Activated CD4-positive, alpha-beta T cell treated with anti-CD3 and anti-CD28 coated beads, Interleukin-2, amount 50 U/mL, for 16 hours (primary cell): Measurements from ENCODE around the gene TLL1.

Experiments
- DNase-seq: peaks from one replicate; pipeline ENCODE4 v3.0.0-alpha.2; 2020

TLL1 gene

DNA sequence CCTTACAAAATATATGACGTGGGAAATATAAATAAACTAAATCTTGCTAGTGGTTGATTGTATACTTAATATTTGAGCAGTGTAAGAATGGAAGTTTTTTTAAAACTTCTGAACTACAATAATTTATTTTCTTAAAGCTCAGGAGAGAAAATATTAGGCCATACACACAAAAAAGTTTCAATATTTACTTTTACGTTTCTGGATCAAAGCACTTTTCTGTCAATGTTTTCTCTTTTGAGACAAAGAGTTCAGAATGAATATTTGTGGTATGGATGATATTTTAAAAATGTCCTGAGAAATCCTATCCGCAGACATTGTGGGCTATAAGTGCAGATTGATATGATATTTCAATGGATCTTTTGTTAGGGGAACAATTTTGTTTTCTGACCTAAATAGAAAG is 109.9 kb downstream of the TLL1 start:
- DNase-seq, result no peak

DNA sequence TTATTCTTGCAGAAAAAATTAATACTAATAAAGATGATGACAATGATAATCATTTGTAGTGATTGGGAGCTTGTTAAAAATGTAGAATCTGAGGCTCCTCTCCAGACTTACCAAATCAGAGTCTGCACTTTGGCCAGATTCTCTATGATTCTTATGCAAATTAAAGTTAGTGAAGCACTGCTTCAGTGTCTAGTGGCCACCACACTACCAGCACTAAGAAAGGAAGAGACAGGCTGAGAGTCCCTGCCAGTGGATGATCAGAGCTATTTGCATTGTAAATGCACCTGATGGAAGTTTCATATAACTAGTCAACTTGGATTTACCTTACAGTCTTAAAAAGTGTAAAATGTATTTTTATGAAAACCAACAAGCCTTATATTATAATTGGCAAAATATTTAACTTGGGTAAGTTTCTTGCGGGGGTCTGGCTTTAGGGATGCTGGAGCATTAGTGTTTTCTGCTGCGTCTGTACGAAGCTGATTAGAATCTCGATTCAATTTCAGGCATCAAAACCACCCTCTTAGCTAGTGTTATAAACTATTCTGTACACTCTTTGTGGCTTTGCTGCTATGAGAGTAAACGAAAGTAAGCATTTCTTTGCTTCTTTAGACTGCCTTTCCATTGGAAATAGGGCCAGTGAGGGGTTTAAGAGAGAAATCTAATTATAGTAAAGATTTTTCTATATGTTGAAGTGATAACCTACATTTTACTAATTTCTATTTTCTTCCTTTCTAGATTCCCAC is 114.1 kb downstream of the TLL1 start:
- no peak for DNase-seq

DNA sequence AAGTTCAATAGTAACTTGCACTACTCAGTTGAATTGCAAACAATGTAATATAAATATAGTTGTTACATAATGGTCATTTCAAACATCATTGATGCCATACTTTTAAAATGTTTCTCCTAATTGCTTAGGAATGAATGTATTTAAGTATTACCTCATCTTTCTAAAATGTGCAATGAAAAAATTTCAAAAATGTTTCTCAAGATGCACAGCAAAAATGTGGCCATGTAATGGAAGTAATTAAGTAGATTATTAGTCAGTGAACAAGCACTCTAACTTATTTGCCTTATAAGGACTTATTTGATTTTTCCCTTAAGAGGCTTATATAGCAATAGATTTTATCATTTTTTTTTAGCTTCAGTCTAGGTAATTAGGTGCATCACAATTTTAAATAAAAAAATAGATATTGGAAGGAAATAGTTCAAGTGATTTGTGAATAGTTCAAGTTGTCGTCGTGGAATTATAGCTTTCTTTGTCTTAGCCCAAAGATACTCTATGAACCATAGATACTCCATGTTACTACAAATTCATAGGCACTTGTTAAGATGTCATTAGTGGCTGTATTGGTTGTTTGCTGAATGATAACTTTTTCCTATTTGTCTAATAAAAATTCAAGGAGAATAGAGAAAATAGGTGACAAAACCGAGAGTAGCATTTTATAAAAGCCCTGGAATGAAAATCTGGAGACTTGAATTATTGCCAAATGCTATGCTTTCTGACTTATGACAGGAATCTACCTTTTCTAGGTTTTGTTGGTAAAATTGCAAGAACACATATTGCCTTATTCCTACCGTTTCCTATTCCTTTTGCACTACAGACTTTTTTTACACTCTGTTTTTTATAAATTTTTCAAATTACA is 118.5 kb downstream of the TLL1 start:
- no peak for DNase-seq

DNA sequence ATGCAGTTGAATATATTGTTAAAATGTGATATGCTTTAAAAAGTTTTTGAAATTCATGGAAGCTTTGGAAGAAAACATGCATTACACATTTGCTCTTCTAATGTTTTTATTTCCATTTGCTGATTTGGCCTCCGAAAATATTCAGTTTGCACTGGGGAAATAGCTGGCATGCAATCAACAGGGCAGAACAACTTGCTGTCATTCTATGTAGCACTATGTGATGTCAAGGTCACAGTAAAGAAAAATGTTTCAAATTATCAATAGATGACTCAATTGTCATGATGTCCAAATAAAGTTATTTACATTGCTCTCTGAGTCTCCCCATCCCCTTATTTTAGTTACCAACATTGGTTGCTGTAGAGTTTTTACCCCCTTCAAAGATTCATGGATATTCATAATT is 119.2 kb downstream of the TLL1 start:
- no peak for DNase-seq

DNA sequence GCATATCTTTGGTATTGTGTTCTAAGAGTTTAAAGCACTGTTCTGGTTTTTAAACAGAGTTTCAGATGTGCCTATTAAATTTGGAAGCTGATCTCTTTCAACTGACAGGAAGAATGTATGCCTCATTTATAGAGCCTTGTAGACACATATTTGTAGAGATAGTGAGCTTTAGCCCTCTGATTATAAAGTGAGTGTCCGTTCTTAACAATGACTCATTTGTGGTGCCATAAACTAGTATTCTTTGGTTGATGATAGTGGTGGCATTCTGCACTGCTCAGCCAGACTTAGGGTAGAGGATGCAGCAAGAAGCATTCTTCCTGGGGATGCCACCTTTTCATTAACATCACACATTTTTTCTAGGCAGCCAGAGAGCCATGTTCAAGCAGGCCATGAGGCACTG is 121.7 kb downstream of the TLL1 start:
- DNase-seq, result no peak

DNA sequence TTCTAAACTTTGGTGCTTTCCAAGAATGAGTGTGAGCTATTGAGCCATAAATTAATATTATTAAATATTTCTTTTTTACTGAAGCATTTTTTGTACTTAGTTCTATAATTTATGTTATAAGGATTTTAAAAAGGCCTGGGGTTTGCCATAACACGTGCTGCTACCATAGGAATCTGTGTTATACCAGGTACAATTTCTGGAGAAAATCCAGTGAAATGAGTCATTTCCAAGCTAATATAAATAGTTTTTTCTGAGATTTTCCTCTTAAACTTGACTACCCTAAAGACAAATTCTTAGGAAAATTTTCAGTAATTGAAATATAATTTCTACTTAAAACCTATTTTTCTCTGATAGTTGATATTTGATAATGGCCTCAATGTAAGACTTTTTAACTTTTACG is 130.8 kb downstream of the TLL1 start:
- DNase-seq, result no peak

DNA sequence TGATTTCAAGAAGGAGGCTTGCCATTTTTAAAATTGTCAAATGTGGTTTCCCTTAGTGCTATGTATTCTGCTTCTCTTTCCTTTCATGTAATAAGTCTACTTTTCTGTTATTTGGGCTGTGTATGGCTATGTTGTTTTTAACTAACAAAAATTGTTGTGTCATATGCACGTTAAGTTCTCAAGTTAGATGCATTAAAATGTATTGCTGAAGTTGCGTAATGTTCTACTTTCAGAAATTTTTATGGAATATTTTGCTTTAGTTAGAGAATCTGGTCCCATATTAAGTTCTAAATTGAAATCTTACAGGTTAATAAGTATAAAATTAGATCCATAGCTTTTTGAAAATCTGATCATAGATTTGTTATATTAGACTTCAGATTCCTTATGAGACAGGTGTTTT is 133.2 kb downstream of the TLL1 start:
- DNase-seq, result no peak

DNA sequence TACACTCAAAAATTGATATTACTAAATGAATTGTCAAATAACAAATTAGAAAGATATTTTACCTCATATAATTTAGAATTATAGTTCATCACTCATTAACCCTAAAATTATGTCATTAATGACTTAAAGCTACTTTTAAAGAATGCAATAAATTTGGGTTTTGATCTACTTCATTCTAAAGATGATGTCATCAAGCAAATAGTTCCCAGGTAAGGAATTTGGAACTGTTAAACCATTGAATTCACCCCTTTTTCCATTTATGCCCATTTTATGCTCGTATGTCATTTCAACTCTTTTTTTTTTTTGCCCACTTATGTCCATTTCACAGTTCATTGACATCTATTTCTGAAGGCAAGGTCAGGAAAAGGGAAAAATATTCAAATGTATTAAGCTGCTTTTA is 135.5 kb downstream of the TLL1 start:
- DNase-seq, result no peak

DNA sequence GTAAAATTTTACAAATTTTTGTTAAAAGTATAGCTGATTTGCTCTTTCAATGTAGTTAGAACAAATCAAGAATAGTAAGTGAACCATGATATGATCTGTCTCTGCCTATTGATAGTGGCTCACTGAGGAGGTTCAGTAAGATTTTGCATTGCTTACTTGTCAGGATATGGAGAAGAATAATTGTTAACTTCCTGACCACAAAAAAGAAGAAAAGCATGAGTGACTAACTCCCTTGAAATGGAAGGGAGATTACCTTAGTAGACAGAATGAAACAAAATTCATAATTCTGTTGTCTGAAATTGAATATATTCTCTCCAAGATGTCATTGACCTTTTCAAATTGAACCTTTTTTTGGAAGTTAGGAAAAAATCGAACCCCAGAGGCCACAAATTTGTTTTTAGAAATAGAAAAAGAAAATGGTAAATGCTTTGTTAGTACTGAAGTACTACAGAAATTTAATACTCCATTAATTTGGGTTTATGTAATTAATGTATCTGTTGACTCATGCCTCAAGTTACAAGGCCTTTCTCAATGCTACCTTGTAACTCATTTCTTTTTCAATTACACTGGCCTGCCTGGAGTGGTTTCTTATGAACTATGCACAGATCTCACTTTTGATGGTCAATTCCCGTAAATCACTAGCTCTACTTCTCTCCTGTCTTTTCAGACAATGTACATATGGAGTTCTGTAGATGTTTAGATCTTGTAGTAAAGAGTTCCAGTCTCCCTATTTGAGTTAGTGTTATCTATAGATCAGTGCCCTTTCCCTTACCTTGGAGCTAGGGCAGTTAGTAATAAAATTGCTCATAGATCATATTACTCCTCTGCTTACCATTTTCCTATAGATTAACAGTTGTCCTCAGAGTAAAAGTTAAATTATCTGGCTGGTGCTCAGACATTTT is 139.3 kb downstream of the TLL1 start:
- DNase-seq, result no peak

DNA sequence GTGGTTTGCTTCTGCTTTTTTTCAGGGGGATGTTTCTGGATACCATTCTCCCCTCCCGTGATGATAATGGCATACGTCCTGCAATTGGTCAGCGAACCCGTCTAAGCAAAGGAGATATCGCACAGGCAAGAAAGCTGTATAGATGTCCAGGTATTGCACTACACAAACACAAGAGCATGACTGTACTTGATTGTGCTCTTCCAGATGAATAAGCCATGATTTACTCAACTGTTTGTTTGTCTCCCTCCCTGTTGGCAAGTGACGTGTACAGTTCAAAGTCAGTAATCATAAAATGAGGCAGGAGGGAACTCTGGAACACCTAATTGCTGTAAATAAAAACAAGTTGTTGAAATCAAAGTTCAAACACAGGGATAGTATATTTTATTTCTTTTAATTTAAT is 141.4 kb downstream of the TLL1 start:
- no peak for DNase-seq

DNA sequence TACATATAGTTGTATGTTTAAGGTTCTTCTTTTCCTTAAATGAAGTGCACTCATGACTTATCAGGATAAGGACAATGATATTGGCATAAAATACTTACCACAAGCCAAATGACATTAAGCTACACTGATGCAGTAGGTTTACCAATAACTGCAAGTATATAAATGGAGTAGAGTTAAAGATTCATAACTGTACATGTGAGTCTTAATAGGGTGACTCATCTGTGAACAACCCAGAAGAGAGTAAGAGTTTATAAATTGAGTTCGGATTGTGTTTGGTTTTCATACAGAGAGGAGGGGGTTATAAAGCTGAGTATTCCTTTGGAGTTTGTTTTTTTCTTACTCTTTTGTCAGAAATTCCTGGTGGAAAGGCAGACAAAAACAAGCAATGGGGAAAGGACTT is 144.8 kb downstream of the TLL1 start:
- no peak for DNase-seq

DNA sequence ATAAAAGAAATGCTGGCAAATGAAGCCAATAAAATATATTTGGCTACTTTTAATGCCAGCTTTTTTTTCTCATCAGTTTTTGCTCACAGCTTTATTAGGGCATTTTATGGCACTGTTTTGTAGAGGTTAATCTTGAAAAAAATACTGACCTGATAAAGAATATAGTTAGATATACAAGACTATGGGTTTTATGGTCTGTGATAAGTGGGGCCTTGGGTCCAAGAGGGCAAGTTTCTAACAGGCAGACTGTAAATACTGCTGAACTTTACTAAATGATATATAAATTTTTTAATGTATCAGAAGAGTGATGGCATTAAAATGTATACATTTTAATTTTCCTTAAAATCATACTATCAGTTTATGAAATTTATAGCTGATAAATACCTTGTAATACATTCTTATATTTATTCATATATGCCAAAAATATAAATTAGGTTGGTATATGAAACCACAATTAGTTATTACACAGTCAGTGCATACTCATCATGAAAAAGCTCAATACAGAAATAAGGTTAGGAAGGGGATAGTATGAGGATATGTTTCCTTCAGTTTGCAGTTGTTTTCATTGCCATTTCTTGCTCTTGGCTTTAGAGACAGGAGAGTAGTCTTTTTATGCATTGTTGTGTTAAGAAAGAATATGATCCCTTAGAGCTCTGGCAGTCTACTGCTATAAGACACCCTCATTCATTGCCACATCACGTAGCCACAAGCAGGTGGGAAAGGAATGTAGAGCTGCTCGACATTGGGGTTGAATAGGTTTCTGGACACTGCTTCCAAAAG is 146.6 kb downstream of the TLL1 start:
- DNase-seq, result no peak

DNA sequence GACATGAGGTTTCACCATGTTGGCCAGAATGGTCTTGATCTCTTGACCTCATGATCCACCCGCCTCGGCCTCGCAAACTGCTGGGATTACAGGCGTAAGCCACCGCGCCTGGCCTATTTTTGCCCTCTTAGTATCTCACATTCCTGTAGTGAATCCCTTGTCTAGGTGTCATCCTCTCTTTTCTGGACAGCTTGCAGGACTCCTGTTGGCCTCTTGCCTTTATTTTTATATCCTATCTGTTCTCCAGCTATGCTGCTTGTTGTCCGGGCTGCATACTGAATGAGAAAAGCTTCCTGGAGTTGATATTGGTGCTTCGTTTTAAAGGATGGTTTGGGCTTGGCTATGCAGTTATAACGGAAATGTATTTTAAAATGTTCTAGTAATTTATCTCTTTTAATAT is 148.6 kb downstream of the TLL1 start:
- no peak for DNase-seq

DNA sequence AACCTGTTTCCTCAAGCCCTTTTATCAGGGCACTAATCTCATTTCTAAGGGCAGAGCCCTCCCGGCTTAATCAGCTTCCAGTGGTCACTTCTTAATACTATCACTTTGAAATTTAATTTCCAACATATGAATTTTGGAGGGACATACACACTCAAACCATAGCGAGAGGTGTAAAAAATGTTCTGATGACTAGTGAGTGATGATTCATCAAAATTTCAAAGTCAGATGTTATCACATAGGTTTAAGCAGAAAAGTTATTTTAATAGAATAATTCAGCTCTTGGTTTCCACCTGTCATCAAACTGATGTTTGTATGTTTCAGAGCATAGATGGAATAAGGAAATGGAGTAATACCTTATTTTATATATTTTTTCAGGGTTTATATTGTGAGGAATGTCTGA is 161.9 kb downstream of the TLL1 start:
- no peak for DNase-seq

DNA sequence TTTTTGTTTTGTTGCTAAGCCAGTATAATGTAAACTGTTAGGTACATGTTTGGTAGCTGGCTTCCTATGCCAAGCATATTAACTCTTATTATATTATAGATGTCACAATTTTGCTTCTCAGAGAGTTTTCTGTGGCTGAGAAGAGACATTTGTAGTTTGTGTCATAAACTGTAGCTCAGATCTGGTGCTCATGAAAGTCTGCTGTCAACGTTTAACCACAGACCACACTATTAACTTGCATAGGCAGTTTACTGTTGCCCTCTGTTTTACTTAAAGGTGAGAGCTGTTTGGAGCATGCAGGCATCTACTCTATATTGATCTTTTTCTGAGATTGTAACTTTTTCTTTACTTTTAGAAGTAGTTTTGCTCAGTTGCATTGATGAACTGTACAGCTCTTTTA is 166.8 kb downstream of the TLL1 start:
- peak; percentile 1 for DNase-seq

DNA sequence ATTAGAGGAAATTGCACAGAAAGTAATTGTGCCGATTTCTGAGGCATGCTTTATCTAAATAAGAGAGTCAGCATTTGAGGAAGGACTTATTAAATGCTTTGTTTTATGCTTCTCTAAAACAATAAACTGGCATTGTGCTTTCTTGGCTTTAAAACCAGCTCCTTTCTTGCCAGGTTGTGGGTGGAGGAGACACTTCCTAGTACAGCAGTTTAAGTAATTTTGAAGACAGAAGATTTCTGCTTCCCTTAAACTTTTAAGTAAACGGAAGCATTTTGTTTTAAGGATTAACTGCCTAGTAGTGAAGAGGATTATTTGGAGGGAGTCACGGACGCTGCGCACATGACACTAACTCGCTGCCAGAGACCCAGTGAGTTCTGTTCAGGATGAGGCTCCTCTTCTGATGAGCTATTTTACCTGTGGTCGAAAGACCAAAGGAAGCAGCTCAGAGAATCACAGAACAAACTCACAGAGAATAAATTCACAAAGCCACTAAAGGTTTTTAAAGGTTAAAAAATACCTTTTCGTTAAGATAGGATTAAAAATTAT is 169.5 kb downstream of the TLL1 start:
- DNase-seq, result no peak

DNA sequence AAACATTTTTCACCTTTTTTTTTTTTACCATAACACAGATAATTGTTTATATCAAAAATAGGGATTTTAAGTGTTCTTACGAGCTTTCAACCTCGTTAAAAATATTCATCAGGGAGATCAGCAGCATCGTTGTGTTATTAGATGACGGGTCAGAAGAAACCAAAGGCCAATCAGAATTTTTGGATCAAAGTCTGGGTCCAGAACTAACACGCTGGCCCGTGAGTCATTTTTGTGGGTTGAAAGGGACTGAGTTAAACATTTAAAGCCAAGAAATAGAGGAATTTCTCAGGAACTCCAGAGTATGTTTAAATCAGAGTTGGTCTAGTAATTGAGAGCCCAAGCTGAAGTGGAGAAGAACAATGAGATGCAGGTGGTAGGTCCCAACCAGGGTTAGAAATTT is 170.8 kb downstream of the TLL1 start:
- DNase-seq, result no peak

DNA sequence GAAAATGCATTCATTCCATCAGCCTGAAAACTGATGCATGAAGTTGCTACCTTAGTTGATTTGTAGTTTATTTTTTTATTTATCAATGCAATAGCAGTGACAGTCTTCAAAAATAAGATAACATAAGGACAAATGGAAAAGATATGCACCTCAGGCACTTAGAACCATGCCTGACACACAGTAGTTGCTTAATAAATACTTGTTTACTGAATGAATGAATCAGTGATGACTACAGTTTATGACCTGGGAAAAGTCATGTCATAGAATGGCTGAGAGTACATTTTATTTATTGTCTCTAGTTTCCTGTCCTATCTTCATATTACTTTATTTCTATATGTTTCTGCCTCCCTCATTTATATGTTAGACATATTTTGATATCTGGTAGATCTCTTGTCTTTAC is 171.8 kb downstream of the TLL1 start:
- no peak for DNase-seq

DNA sequence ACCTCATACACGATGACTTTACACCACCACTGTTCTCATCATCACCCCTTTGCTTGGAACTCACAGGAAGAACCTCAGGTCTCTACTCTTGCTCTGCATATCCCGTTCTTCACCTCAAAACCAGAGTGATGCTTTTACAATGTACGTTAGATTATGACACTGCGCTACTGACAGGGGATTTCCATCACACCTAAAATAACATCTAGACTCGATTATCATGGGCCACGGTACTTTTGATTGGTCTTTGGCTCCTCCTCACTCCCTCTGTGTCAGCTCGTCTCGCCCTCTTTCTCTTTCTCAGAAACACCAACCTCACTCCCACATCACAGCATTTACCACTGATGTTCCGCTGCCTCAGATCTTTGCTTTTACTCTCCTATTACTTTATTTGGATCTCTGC is 172.4 kb downstream of the TLL1 start:
- DNase-seq, result peak; percentile 63

DNA sequence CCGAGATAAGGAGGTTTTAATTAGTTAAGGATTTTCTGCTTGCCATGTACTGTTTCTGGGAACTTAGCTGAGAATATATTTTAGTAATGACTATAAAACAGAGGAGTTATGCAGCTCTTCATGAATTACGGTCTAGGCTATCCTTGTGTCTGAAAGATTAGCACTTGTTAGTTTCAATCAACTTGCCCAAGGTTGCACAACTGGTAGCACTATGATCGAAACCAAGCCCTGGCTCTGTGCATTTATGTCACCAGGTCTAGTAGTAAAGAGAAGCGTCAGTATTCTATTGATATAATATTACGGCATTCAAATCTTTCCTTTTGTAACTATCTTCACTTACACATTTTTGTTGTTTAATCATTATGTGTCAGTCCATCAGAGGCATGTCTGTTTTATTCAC is 176.0 kb downstream of the TLL1 start:
- no peak for DNase-seq

DNA sequence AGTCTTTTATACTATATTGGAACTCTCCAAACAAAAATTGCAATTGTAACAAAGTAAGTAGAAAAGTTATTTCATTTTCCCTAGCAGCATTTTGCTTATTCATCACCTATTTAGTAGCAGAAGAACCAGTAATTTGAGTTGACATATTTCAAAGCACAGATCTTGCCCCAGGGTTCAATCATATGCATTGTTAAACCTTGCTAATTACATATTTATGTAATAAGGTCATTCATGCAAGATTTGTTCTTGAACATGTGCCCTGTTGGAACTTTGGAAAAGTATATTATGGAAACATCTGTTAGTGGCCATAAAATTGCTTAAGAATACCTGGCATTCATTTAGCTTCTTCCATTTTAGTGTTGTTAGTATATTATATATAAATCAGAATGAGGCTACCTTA is 191.7 kb downstream of the TLL1 start:
- DNase-seq, result no peak

DNA sequence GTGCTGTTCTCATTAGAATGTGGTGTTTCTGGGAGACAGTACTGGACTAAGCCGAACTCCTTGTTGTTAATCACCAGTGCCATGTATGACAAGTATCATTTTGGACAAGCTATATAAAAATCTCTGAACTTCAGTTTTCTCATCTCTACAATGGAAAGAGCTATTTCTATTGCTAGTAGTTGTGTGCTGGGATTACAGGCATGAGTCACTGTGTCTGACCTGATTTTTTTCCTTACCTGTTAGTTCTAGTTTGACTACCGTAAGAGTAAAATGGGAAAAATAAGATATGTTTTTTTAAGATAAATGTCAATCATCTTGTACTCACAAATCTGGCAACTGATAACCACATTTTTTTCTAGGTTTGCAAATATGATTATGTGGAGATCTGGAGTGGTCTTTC is 192.3 kb downstream of the TLL1 start:
- DNase-seq, result no peak
